Measurements from ENCODE around the gene XPNPEP1. TPM values are rescaled to one million over a fixed set of nuclear protein-coding genes. Genes with fewer than 3 reads are reported as not detected.

The XPNPEP1 gene
- total and polyA plus RNA-seq, 2 of the 4 experiments (the other 2 are of a cell fraction), result 164 to 311 TPM

DNA sequence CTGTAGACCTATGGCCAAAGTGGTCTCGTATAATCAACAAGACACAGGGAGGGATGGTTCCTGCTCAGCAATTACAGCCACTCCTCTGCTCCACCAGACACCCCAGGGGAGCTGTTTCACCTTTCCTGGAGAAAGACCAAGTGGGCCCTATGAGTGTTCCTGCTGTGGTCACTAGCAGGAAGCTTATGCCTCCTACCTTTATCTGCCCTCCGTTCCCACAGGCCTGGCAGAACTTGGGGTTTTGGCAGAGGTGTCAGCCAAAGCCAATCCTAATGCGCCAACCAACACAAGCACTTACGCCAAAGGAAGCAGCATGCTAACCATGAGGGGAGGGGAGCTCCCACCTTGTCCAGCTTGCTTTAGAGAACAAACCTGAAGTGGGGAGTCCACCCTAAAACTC lies 31.2 kb downstream of the XPNPEP1 start:
- H2AFZ ChIP-seq (replicated peaks; ENCODE audit: low read length, poor library complexity), result no peak overlapping the region
- dilution Hi-C loops (cut with HindIII; ENCODE audit: low sequenced_read_pairs, unreplicated experiment), result no loop called here
- H2BK120ac ChIP-seq (ENCODE audit: low read depth, low read length), result no peak overlapping the region
- in situ Hi-C loops (cut with MboI; ENCODE audit: low sequenced_read_pairs), result no loop called here
- ChIA-PET POLR2A (ENCODE audit: unreplicated experiment) (no interaction called here), CTCF (no interaction called here)
- H3K9ac ChIP-seq (ENCODE audit: low read depth, low read length), result no peak overlapping the region
- no peak overlapping the region for H2BK20ac ChIP-seq (ENCODE audit: low read depth, low read length)
- peak overlapping the region; percentile 55 for H3K4ac ChIP-seq (ENCODE audit: low read depth, low read length)
- DNase-seq (no peak), ATAC-seq (ENCODE audit: low read depth) (no peak)
- peaks cover 18% of the 10 kb centered on the region for H3K4me1 ChIP-seq (ENCODE audit: control insufficient read depth, insufficient read depth, low read length)
- WGBS, 2 experiments (ENCODE audit: extremely low coverage in 2 of 2, insufficient read length in 1 of 2), result no CpG with 5 or more reads among the region's 4 CpGs
- 0 out of 2 replicates have a peak overlapping the region, but pooled peaks have one; percentile 3 for H2AK5ac ChIP-seq (ENCODE audit: low read depth, low read length)
- H3K36me3 ChIP-seq (ENCODE audit: control insufficient read depth, insufficient read depth, low read length), result peaks cover 26% of the 10 kb centered on the region
- no peak overlapping the region for H4K91ac ChIP-seq (ENCODE audit: insufficient read depth, low read depth, low read length)
- no peak overlapping the region for H3K4me3 ChIP-seq (ENCODE audit: insufficient read depth, low read depth, low read length)
- H3K79me1 ChIP-seq (ENCODE audit: low read depth in 1 of 2, low read length in 2 of 2), result peaks cover 42 to 82% of the 10 kb centered on the region in 2 experiments
- TF ChIP-seq MXI1 (IDR thresholded peaks at IDR 0.05; ENCODE audit: borderline replicate concordance, low read depth, low read length) (no peak), MAZ (IDR thresholded peaks at IDR 0.05; ENCODE audit: borderline replicate concordance, low read depth, low read length) (no peak), NFE2L2 (IDR thresholded peaks at IDR 0.05; ENCODE audit: low read depth, low read length) (no peak), RAD21 (IDR thresholded peaks at IDR 0.05; ENCODE audit: low read length) (no peak), CEBPB (IDR thresholded peaks at IDR 0.05; ENCODE audit: low read depth, low read length) (no peak), MAFK (IDR thresholded peaks at IDR 0.05; ENCODE audit: low read depth, low read length) (no peak), CHD1 (IDR thresholded peaks at IDR 0.05; ENCODE audit: low read depth, low read length) (no peak), SMC3 (IDR thresholded peaks at IDR 0.05; ENCODE audit: low read depth, low read length) (no peak), RFX5 (IDR thresholded peaks at IDR 0.05; ENCODE audit: low read depth, low read length) (no peak), FOS (IDR thresholded peaks at IDR 0.05; ENCODE audit: low read depth, low read length) (no peak), POLR2A (IDR thresholded peaks at IDR 0.05; ENCODE audit: low read depth, low read length) (no peak), BHLHE40 (IDR thresholded peaks at IDR 0.05; ENCODE audit: low read depth, low read length) (no peak), RCOR1 (IDR thresholded peaks at IDR 0.05; ENCODE audit: insufficient replicate concordance, low read length) (no peak)
- TF ChIP-seq, protein P1, sequence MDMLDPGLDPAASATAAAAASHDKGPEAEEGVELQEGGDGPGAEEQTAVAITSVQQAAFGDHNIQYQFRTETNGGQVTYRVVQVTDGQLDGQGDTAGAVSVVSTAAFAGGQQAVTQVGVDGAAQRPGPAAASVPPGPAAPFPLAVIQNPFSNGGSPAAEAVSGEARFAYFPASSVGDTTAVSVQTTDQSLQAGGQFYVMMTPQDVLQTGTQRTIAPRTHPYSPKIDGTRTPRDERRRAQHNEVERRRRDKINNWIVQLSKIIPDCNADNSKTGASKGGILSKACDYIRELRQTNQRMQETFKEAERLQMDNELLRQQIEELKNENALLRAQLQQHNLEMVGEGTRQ (IDR thresholded peaks at IDR 0.05; ENCODE audit: low read depth, low read length), result no peak
- TF ChIP-seq, protein P2, sequence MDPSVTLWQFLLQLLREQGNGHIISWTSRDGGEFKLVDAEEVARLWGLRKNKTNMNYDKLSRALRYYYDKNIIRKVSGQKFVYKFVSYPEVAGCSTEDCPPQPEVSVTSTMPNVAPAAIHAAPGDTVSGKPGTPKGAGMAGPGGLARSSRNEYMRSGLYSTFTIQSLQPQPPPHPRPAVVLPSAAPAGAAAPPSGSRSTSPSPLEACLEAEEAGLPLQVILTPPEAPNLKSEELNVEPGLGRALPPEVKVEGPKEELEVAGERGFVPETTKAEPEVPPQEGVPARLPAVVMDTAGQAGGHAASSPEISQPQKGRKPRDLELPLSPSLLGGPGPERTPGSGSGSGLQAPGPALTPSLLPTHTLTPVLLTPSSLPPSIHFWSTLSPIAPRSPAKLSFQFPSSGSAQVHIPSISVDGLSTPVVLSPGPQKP (IDR thresholded peaks at IDR 0.05; ENCODE audit: borderline replicate concordance, low read depth, low read length), result no peak
- TF ChIP-seq, protein P3, sequence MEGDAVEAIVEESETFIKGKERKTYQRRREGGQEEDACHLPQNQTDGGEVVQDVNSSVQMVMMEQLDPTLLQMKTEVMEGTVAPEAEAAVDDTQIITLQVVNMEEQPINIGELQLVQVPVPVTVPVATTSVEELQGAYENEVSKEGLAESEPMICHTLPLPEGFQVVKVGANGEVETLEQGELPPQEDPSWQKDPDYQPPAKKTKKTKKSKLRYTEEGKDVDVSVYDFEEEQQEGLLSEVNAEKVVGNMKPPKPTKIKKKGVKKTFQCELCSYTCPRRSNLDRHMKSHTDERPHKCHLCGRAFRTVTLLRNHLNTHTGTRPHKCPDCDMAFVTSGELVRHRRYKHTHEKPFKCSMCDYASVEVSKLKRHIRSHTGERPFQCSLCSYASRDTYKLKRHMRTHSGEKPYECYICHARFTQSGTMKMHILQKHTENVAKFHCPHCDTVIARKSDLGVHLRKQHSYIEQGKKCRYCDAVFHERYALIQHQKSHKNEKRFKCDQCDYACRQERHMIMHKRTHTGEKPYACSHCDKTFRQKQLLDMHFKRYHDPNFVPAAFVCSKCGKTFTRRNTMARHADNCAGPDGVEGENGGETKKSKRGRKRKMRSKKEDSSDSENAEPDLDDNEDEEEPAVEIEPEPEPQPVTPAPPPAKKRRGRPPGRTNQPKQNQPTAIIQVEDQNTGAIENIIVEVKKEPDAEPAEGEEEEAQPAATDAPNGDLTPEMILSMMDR (conservative IDR thresholded peaks at IDR 0.05; ENCODE audit: low read depth, low read length), result no peak
- no peak overlapping the region for H2BK5ac ChIP-seq (ENCODE audit: low read depth, low read length, poor library complexity, severe bottlenecking)
- H2BK15ac ChIP-seq (ENCODE audit: low read depth, low read length), result no peak overlapping the region
- H4K8ac ChIP-seq (ENCODE audit: low read depth in 2 of 2, low read length in 2 of 2), result peak overlapping the region in 1 of 2 experiments; percentile 9; a peak in 1 of 4 replicates
- intact Hi-C loops (cut with micrococcal nuclease), result no loop called here
- no peak overlapping the region for H3K56ac ChIP-seq (ENCODE audit: extremely low read depth, insufficient read depth, low read length)
- H3K27me3 ChIP-seq (ENCODE audit: control insufficient read depth, insufficient read depth, low read length), result no peaks in the 10 kb centered on the region
- no peak overlapping the region for H4K5ac ChIP-seq (ENCODE audit: low read depth, low read length)
- no TSS peak for BruUV-seq (replicated peaks)
- H3K23ac ChIP-seq (ENCODE audit: low read depth, low read length), result 0 out of 2 replicates have a peak overlapping the region, but pooled peaks have one; percentile 23
- no peak overlapping the region for H3K4me2 ChIP-seq (ENCODE audit: low read depth, low read length)
- H3K9me1 ChIP-seq (ENCODE audit: insufficient read depth, low read length), result peaks cover 35% of the 10 kb centered on the region
- H3K27ac ChIP-seq (ENCODE audit: insufficient read depth, low read length), result no peak overlapping the region
- H3K14ac ChIP-seq (replicated peaks; ENCODE audit: low read depth, low read length), result 0 out of 2 replicates have a peak overlapping the region, but pooled peaks have one; percentile 18
- H4K20me1 ChIP-seq (ENCODE audit: insufficient read depth, low read length), result peaks cover 22% of the 10 kb centered on the region
- no peaks in the 10 kb centered on the region for H3K9me3 ChIP-seq (ENCODE audit: control insufficient read depth, insufficient read depth, low read length)
- no peak overlapping the region for H2AK9ac ChIP-seq (replicated peaks; ENCODE audit: low read depth, low read length, poor library complexity)
- H3K18ac ChIP-seq (ENCODE audit: low read depth, low read length), result no peak overlapping the region; the same call in 1 of the 2 replicates

Measured in IMR-90 (cell line).